WI38 (cell line): ENCODE data around the gene TJP3.

Experiments used
- H3K4me3 ChIP-seq: 2 replicates; pipeline ENCODE4 v1.5.1; 2011; ENCODE audit warnings: low read depth, mild to moderate bottlenecking, control low read depth, low read length
- CTCF ChIP-seq: IDR thresholded peaks from 2 replicates; pipeline ENCODE4 v1.5.1; 2012; ENCODE audit warnings: low read depth, mild to moderate bottlenecking, control low read depth, low read length

The TJP3 gene

GRCh38 chr19:3722443-3723109, 14.4 kb downstream of the TJP3 start:
- H3K4me3 ChIP-seq: no peak overlapping the region
- TF ChIP-seq CTCF: no peak

- H3K4me3 ChIP-seq: no peak overlapping the region
- no peak for TF ChIP-seq CTCF
These were observed 14.9 kb downstream of the TJP3 start for GRCh38 chr19:3723110-3723488.

GRCh38 chr19:3723883-3724282, 15.7 kb downstream of the TJP3 start:
- TF ChIP-seq CTCF: no peak
- no peak overlapping the region for H3K4me3 ChIP-seq

- no peak overlapping the region for H3K4me3 ChIP-seq
- no peak for TF ChIP-seq CTCF
These were observed 16.9 kb downstream of the TJP3 start for GRCh38 chr19:3725121-3725520.

- TF ChIP-seq CTCF: no peak
- H3K4me3 ChIP-seq: no peak overlapping the region
These were observed 17.6 kb downstream of the TJP3 start for GRCh38 chr19:3725640-3726310.

- TF ChIP-seq CTCF: no peak
These were observed 22.3 kb downstream of the TJP3 start for GRCh38 chr19:3730457-3730958.

GRCh38 chr19:3732108-3732507, 23.9 kb downstream of the TJP3 start:
- no peak for TF ChIP-seq CTCF
- H3K4me3 ChIP-seq: no peak overlapping the region

More at GRCh38 chr19:3730457-3730958, 22.3 kb downstream of the TJP3 start:
- H3K4me3 ChIP-seq: no peak overlapping the region
